TTC549 (cell line): ENCODE results near the gene TIMM22.

Experiments
- FAIRE-seq: peaks from 2 replicates; lab custom pipeline; 2012; peaks lifted over from hg19 to GRCh38; lab: Jason Lieb, UNC

Gene TIMM22

GRCh38 chr17:1002771-1003555, 6.0 kb downstream of the TIMM22 start:
- no peak for FAIRE-seq

- FAIRE-seq = no peak
Measured at GRCh38 chr17:1003633-1003971, 6.7 kb downstream of the TIMM22 start.

- FAIRE-seq = no peak
Measured at GRCh38 chr17:1003972-1004768, 7.2 kb downstream of the TIMM22 start.

- FAIRE-seq = no peak
Measured at GRCh38 chr17:1004769-1005295, 7.9 kb downstream of the TIMM22 start.

DNA sequence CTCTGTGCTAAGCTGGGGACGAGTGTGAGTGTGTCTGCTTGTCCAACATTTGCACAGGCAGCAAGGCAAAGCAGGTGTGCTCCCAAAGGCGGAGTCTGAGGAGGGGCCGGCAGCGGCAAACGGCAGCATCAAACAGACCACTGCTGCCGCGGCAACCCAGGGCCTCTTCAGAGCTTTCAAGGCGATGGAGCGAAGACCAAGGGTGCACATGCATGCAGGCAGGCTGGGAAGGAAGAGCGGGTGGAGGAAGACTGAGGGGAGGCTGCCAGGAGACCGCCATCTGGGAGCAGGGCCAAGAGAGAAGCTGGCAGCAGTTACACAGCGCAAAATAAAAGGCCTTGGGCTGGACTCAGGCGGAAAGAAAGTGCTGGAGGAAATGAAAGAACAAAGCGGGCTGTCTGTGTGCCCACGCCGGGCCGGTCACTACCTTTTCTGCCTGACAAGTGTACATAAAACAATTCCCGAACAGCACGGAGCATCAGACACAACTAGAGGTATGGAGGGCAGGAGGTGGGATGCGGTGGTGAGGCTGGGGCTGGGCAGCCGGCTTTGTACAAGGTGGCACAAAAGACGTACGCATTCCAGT, 8.5 kb downstream of the TIMM22 start:
- no peak for FAIRE-seq

DNA sequence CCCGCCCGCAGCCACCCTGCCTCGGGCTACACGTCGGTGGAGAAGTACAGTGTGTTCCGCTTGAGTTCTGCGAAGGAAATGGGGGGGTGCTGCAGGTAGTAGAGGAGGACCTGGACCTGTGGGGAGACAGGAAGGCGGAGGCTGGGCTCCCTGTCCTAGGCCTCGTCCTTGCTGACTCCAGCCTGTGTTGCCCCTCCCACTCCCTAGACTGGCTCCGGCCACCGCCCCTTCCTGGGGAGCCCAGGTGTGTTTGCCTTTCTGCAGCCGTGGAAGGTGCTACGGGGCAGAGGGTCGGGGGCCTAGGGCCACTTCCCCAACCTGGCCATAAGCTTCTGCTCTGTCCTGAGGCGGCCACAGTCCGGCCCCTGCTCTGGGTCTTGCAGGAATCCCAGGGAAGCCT, 9.1 kb downstream of the TIMM22 start:
- no peak for FAIRE-seq

GRCh38 chr17:1007310-1008007, 10.5 kb downstream of the TIMM22 start:
- FAIRE-seq = no peak

DNA sequence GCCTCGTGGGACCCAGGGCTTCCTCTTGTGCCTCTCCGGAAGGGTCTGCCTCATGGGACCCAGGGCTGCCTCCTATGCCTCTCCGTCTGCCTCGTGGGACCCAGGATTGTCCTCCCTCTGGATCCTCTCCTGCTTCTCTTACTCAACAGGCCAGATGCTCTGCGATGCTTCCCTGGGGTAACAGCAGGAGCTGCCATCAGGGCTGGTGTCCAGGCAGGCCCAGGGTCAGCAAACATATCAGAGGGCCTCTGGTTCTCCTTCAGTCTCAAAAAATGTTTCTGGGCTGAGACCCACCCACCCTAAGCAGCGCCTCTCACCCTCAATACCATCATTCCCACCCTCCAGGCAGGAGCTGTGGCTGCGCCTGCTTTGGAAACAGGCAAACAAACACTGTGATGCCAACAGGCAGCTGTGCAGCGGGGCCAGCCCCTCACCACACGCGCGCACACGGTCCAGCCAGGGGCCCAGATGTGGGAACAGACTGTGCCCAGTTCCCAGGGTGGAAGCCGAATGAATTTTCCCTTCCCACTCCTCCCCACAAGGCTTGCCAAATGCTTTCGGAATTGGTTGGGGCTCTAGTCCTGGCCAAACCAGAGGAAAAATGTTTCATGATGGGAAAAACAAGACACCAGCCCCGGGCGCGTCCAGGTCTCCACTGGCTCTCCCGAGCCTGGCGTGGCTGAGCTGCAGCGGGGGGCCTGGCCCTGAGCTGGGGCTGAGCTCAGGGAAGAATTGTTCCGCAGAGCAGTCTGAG, 11.3 kb downstream of the TIMM22 start:
- FAIRE-seq = no peak

DNA sequence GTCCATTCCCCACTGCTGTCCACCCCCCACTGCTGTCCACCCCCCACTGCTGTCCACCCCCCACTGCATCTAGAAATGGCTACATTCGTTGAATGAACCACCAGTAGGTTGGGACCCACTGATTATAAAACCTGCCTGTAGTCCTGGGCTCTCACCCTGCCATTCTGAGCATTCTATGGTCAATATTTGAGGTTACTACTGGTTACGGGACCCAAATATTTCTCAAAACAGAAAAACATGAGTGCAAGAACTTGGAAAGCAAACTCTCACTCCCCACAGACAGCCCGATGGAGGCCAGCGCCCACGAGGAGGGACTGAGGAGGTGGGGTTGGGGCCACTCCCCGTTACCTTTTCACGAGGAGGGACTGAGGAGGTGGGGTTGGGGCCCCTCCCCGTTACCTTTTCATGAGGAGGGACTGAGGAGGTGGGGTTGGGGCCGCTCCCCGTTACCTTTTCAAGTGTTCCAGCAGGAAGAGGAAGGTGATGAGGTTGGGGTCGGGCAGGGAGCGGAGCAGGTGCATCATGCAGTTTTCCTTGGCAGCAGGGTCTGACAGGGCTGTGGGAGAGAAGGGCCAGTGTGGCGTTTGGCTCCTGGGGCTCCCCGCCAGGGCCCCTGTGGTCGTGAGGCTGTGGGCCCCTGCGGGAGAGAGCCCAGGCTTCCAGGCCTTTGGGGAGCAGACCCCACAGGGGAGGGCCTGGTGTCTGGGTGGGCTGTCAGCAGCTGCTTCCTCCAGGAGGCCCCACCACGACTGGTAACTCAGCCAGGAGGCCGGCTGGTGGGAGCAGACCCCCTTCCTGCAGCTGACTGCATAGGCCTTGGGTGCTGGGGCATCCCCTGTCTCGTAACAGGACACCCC, 12.5 kb downstream of the TIMM22 start:
- FAIRE-seq = no peak

GRCh38 chr17:1010086-1010450, 13.1 kb downstream of the TIMM22 start:
- FAIRE-seq = no peak

- no peak for FAIRE-seq
Measured at GRCh38 chr17:1010586-1010985, 13.7 kb downstream of the TIMM22 start.

- no peak for FAIRE-seq
Measured at GRCh38 chr17:1011138-1011537, 14.2 kb downstream of the TIMM22 start.

- no peak for FAIRE-seq
Measured at GRCh38 chr17:1011760-1012735, 15.1 kb downstream of the TIMM22 start.

DNA sequence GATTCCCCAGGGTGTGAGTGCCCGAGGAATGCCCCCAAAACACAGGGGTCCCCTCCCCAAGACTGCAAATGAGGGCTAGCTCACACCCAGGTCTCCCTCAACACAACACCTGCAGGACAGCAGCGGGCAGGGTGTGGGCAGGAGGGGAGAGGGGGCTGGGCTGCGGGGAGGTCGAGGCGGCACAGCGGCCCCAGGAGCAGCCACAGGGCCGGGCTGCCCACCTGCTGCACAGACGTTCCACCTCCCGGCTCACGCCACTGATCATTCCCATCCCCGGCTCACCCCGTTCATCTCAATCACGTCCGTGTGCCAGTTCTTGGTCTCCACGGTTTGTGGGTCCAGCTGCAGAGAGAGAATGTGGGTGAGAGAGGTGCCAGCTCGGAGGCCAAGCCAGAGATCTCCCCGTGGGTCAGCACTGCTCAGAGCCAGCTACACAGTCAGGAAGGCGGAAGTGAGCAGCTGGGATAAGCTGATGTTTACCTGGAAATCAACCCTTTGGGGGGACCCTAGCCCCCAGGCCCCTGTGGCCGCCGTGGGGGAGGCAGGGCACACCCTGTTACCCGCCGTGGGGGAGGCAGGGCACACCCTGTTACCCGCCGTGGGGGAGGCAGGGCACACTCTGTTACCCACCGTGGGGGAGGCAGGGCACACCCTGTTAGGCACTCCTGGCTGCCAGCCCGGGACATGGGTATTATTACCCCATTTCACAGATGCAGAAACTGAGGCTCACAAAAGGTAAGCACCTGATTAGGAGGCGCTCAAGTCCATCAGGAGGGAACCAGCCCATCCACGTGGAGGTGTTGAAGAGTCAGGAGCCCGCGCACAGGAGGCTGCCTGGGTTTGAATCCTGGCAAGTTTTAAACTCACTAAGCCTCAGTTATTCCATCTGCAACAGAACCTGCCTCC, 16.1 kb downstream of the TIMM22 start:
- FAIRE-seq = no peak

- no peak for FAIRE-seq
Measured at GRCh38 chr17:1013729-1014090, 16.8 kb downstream of the TIMM22 start.

DNA sequence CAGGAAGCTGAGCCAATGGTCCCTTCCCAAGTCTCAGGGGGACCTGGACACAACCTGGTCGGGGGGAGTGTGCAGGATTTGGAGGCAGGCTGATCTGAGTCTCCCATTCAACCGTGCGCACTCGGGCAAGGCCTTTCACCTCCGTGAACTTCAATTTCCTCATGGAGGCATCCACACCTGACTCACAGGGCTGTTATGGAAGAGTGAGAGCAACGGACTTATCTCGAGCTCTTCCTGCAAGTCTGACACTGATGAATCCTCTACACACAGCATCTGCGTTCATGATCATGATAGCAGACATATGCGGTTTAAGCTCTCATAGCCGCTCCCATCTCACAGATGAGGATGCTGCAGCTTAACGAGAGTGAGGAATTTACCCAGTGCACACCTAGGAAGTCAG, 21.6 kb downstream of the TIMM22 start:
- no peak for FAIRE-seq

DNA sequence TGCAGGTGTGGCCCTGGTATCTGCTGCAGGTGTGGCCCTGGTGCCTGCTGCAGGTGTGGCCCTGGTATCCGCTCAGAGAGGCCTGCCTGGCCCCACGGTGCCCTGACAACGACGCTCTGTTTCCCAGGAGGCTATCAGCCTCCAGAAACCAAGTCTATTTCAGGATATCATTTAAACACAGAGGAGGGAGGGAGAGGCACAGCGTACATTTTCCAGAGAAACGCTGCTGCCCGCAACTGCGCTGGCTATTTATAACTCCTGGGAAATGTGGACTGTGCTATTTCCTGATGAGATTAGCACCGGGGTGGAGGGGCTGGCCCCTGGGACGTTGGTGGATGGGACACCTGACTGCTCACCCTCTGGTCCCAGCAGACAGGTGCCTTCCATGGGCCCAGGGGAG, 22.5 kb downstream of the TIMM22 start:
- no peak for FAIRE-seq

- no peak for FAIRE-seq
Measured at GRCh38 chr17:1021147-1021546, 24.2 kb downstream of the TIMM22 start.
